Measurements from ENCODE around the gene VASN.

Gene VASN

DNA sequence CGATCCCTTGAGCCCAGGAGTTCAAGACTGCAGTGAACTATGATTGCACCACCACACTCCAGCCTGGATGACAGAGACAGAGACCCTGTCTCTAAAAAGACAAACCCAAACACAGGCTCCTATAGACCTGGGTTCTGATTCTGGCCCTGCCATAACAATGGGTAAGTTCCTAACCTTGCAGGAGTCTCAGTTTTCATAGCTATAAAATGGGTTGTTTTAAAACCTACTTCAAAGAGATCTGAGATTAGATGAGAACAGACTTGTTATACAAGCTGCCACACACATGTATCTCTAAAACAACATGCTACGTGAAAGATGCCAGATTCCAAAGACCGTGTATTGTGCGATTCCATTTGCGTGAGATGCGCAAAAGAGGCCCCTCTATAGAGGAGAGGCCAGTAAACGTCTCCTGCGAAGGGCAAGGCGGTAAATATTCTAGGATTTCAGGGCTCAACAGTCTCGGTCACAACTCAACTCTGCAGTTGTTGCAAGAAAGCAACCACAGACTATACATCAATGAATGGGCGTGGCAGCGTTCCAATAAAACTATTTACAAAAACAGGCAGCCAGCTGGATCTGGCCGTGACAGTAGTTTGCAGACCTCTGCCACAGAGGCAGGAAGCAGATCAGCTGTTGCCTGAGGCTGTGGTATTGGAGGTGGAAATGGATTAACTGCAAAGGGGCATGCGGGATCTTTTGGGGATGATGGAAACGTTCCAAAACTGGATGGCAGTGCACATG lies 38.9 kb downstream of the VASN start:
- H3K4me1 Mint-ChIP-seq: peaks cover 12% of the 10 kb centered on the region
- H3K36me3 Mint-ChIP-seq (ENCODE audit: low read depth): no peaks in the 10 kb centered on the region
- peaks cover 15% of the 10 kb centered on the region for H3K27me3 Mint-ChIP-seq (ENCODE audit: low read depth, poor library complexity)
- no peak overlapping the region for H3K4me3 Mint-ChIP-seq
- TF ChIP-seq CTCF (IDR thresholded peaks at IDR 0.05): no peak
- no peaks in the 10 kb centered on the region for H3K9me3 Mint-ChIP-seq
- no peak for DNase-seq
- no peak overlapping the region for H3K27ac Mint-ChIP-seq

DNA sequence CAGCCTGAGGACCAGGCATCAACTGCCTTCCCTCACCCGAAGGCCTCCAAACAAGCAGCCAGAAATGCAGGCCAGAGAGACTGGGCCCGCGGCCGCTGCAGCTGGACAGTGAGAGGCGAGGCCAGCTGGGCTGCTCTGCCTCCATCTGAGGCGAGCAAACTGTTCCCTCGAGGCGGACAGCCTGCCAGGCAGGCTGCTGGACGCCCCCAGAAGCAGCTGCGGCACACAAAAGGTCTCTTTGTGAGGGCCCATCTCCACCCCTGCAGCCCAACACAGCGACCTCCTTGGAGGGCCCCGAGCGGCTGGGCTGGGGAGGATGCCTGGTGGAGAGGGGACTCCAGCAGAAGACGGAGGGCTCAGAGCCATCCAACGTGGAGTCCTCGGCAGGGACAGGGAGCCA lies 40.0 kb downstream of the VASN start:
- no peaks in the 10 kb centered on the region for H3K9me3 Mint-ChIP-seq

DNA sequence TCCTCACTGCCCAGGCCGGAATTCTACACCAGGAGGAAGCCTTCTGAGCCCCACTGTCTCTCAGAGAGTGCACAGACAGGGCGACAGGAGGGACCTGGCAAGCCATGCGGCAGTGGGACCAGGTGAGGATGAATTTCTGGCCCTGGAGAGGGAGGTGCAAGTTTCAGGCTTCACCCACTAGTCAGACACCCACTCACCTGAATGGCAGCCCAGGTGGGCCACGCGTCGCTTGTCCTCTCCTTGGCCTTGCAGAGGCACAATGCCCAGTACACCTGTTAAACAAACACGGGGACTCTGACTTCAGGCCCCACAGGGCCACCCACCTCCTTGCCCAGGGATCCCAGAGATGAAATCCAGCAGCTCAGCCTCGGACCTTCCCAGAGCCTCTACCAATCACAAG lies 40.5 kb downstream of the VASN start:
- TF ChIP-seq CTCF (IDR thresholded peaks at IDR 0.05): no peak
- Mint-ChIP-seq H3K4me1 (peaks cover 19% of the 10 kb centered on the region), H3K4me3 (no peak overlapping the region), H3K9me3 (no peaks in the 10 kb centered on the region), H3K36me3 (ENCODE audit: low read depth) (no peaks in the 10 kb centered on the region), H3K27ac (no peak overlapping the region), H3K27me3 (ENCODE audit: low read depth, poor library complexity) (peaks cover 19% of the 10 kb centered on the region)
- DNase-seq: no peak

More for the DNA sequence above, 40.0 kb downstream of the VASN start:
- no peak for TF ChIP-seq CTCF (IDR thresholded peaks at IDR 0.05)
- Mint-ChIP-seq H3K4me3 (no peak overlapping the region), H3K36me3 (ENCODE audit: low read depth) (no peaks in the 10 kb centered on the region), H3K27ac (no peak overlapping the region), H3K27me3 (ENCODE audit: low read depth, poor library complexity) (peaks cover 15% of the 10 kb centered on the region), H3K4me1 (peaks cover 16% of the 10 kb centered on the region)
- DNase-seq: no peak

- peaks cover 19% of the 10 kb centered on the region for H3K4me1 Mint-ChIP-seq
- TF ChIP-seq CTCF (IDR thresholded peaks at IDR 0.05): no peak
- DNase-seq: no peak
- H3K36me3 Mint-ChIP-seq (ENCODE audit: low read depth): no peaks in the 10 kb centered on the region
- no peaks in the 10 kb centered on the region for H3K9me3 Mint-ChIP-seq
- H3K4me3 Mint-ChIP-seq: no peak overlapping the region
- no peak overlapping the region for H3K27ac Mint-ChIP-seq
- H3K27me3 Mint-ChIP-seq (ENCODE audit: low read depth, poor library complexity): peaks cover 24% of the 10 kb centered on the region
Observed at GRCh38 chr16:4412854-4413253, 41.2 kb downstream of the VASN start.

GRCh38 chr16:4414187-4414917 lies 42.7 kb downstream of the VASN start:
- H3K4me1 Mint-ChIP-seq: peaks cover 19% of the 10 kb centered on the region
- H3K4me3 Mint-ChIP-seq: peak overlapping the region; percentile 39
- H3K27me3 Mint-ChIP-seq (ENCODE audit: low read depth, poor library complexity): peaks cover 36% of the 10 kb centered on the region
- no peaks in the 10 kb centered on the region for H3K9me3 Mint-ChIP-seq
- H3K27ac Mint-ChIP-seq: peak overlapping the region; percentile 23
- no peaks in the 10 kb centered on the region for H3K36me3 Mint-ChIP-seq (ENCODE audit: low read depth)
- no peak for TF ChIP-seq CTCF (IDR thresholded peaks at IDR 0.05)
- DNase-seq: no peak

Measured in nephron progenitor cell (in vitro differentiated cells).